IMR-90 (cell line): Measurements from ENCODE around the gene ATP10A. TPM values are rescaled to one million over a fixed set of nuclear protein-coding genes. Genes with fewer than 3 reads are reported as not detected.

Source experiments
- ATAC-seq: fragments of 200-7000 bp; cut with Tn5 transposase; 2 replicates; pipeline ENCODE4 v1.9.1; 2020; ENCODE audit warnings: low read depth, mild to moderate bottlenecking, moderate library complexity
- BruUV-seq: library from RNA; stranded (reverse); fragments of 400-500 nt; replicated peaks from 2 replicates; lab custom pipeline; 2021; lab: Mats Ljungman, UMichigan
- CTCF ChIA-PET: fragments of 300-600 bp; formaldehyde crosslinking; extraction: SDS; loops from one replicate; lab custom pipeline; 2021; ENCODE audit warnings: antibody characterized with exemption; lab: Yijun Ruan, JAX
- POLR2A ChIA-PET: fragments of 300-600 bp; sonication (Branson Sonifier 250); formaldehyde crosslinking; loops from one replicate; lab custom pipeline; 2022; ENCODE audit warnings: antibody characterized with exemption; ENCODE audit not compliant: unreplicated experiment; lab: Charles Lee
- DNase-seq: peaks from one replicate; pipeline ENCODE4 v3.0.0; 2013
- H2AFZ ChIP-seq: replicated peaks from 2 replicates; pipeline ENCODE3; 2013; ENCODE audit warnings: low read length, mild to moderate bottlenecking; ENCODE audit not compliant: poor library complexity
- H2AK5ac ChIP-seq: 2 replicates; pipeline ENCODE4 v1.6.1; 2013; ENCODE audit warnings: low read depth, low read length, inconsistent platforms
- H2AK9ac ChIP-seq: replicated peaks from 2 replicates; pipeline ENCODE3; 2013; ENCODE audit warnings: mild to moderate bottlenecking, low read depth, low read length, moderate library complexity; ENCODE audit not compliant: poor library complexity
- H2BK120ac ChIP-seq: 2 replicates; pipeline ENCODE4 v1.6.1; 2013; ENCODE audit warnings: low read depth, low read length, inconsistent platforms
- H2BK15ac ChIP-seq: 3 replicates; pipeline ENCODE4 v1.6.1; 2013; ENCODE audit warnings: low read depth, low read length, inconsistent platforms
- H2BK20ac ChIP-seq: 2 replicates; pipeline ENCODE4 v1.6.1; 2013; ENCODE audit warnings: low read depth, mild to moderate bottlenecking, inconsistent platforms, low read length, moderate library complexity
- H2BK5ac ChIP-seq: 2 replicates; pipeline ENCODE4 v1.6.1; 2013; ENCODE audit warnings: mild to moderate bottlenecking, low read depth, low read length, inconsistent platforms; ENCODE audit not compliant: poor library complexity, severe bottlenecking
- H3K14ac ChIP-seq: replicated peaks from 2 replicates; pipeline ENCODE4 v1.6.1; 2013; ENCODE audit warnings: low read depth, low read length, inconsistent platforms
- H3K18ac ChIP-seq: 2 replicates; pipeline ENCODE4 v1.6.1; 2013; ENCODE audit warnings: low read depth, low read length, control low read depth
- H3K23ac ChIP-seq: 2 replicates; pipeline ENCODE4 v1.6.1; 2013; ENCODE audit warnings: low read depth, low read length, inconsistent platforms
- H3K27ac ChIP-seq: 2 replicates; pipeline ENCODE4 v1.5.1; 2013; ENCODE audit warnings: mild to moderate bottlenecking, control low read depth, low read length; ENCODE audit not compliant: insufficient read depth
- H3K27me3 ChIP-seq: 2 replicates; pipeline ENCODE4 v1.6.1; 2013; ENCODE audit warnings: low read length; ENCODE audit not compliant: control insufficient read depth, insufficient read depth
- H3K36me3 ChIP-seq: 2 replicates; pipeline ENCODE4 v1.6.1; 2013; ENCODE audit warnings: low read length, mixed read lengths; ENCODE audit not compliant: control insufficient read depth, insufficient read depth
- H3K4ac ChIP-seq: 2 replicates; pipeline ENCODE4 v1.6.1; 2013; ENCODE audit warnings: low read depth, low read length, inconsistent platforms
- H3K4me1 ChIP-seq: 2 replicates; pipeline ENCODE4 v1.6.1; 2013; ENCODE audit warnings: low read length, mixed read lengths; ENCODE audit not compliant: control insufficient read depth, insufficient read depth
- H3K4me2 ChIP-seq: 2 replicates; pipeline ENCODE4 v1.6.1; 2013; ENCODE audit warnings: low read depth, mild to moderate bottlenecking, control low read depth, low read length, moderate library complexity
- H3K4me3 ChIP-seq: 2 replicates; pipeline ENCODE4 v1.5.1; 2013; ENCODE audit warnings: low read depth, mild to moderate bottlenecking, control low read depth, low read length, moderate library complexity; ENCODE audit not compliant: insufficient read depth
- H3K56ac ChIP-seq: 2 replicates; pipeline ENCODE4 v1.6.1; 2013; ENCODE audit warnings: low read length, inconsistent platforms; ENCODE audit not compliant: insufficient read depth; ENCODE audit errors: extremely low read depth
- H3K79me1 ChIP-seq, 2 experiments: 2 replicates each; pipeline ENCODE4 v1.6.1; 2013; ENCODE audit warnings: low read length in 2 of 2, inconsistent platforms in 1 of 2, low read depth in 1 of 2
- H3K9ac ChIP-seq: 2 replicates; pipeline ENCODE4 v1.6.1; 2013; ENCODE audit warnings: low read depth, low read length, control low read depth
- H3K9me1 ChIP-seq: 2 replicates; pipeline ENCODE4 v1.6.1; 2013; ENCODE audit warnings: low read length, inconsistent platforms; ENCODE audit not compliant: insufficient read depth
- H3K9me3 ChIP-seq: 2 replicates; pipeline ENCODE4 v1.6.1; 2013; ENCODE audit warnings: low read length; ENCODE audit not compliant: control insufficient read depth, insufficient read depth
- H4K20me1 ChIP-seq: 2 replicates; pipeline ENCODE4 v1.6.1; 2013; ENCODE audit warnings: low read length, inconsistent platforms; ENCODE audit not compliant: insufficient read depth
- H4K5ac ChIP-seq: 2 replicates; pipeline ENCODE4 v1.6.1; 2013; ENCODE audit warnings: mild to moderate bottlenecking, low read depth, low read length, control low read depth
- H4K8ac ChIP-seq, 2 experiments: 2 replicates each; pipeline ENCODE4 v1.6.1; 2013; ENCODE audit warnings: low read depth in 2 of 2, low read length in 2 of 2, control low read depth in 1 of 2, inconsistent platforms in 1 of 2
- H4K91ac ChIP-seq: 2 replicates; pipeline ENCODE4 v1.6.1; 2013; ENCODE audit warnings: low read depth, low read length, inconsistent platforms; ENCODE audit not compliant: insufficient read depth
- BHLHE40 ChIP-seq: fragments of 150-350 bp; IDR thresholded peaks from 2 replicates; pipeline ENCODE4 v1.6.1; 2016; ENCODE audit warnings: mild to moderate bottlenecking, low read depth, low read length
- CEBPB ChIP-seq: IDR thresholded peaks from 2 replicates; pipeline ENCODE4 v1.6.1; 2012; ENCODE audit warnings: low read depth, low read length, improper control_type of control experiment
- CHD1 ChIP-seq: IDR thresholded peaks from 2 replicates; pipeline ENCODE4 v1.6.1; 2012; ENCODE audit warnings: low read depth, low read length, improper control_type of control experiment
- FOS ChIP-seq: fragments of 150-350 bp; IDR thresholded peaks from 2 replicates; pipeline ENCODE4 v1.6.1; 2016; ENCODE audit warnings: low read depth, low read length
- MAZ ChIP-seq: IDR thresholded peaks from 2 replicates; pipeline ENCODE4 v1.6.1; 2012; ENCODE audit warnings: low read depth, mild to moderate bottlenecking, low read length, improper control_type of control experiment, moderate library complexity, borderline replicate concordance
- MXI1 ChIP-seq: IDR thresholded peaks from 2 replicates; pipeline ENCODE4 v1.6.1; 2012; ENCODE audit warnings: low read depth, mild to moderate bottlenecking, low read length, moderate library complexity, borderline replicate concordance
- POLR2A ChIP-seq: IDR thresholded peaks from 2 replicates; pipeline ENCODE4 v1.6.1; 2012; ENCODE audit warnings: mild to moderate bottlenecking, low read depth, low read length
- RAD21 ChIP-seq: IDR thresholded peaks from 2 replicates; pipeline ENCODE4 v1.6.1; 2012; ENCODE audit warnings: low read length, improper control_type of control experiment
- RFX5 ChIP-seq: IDR thresholded peaks from 2 replicates; pipeline ENCODE4 v1.8.0; 2012; ENCODE audit warnings: low read depth, mild to moderate bottlenecking, low read length, moderate library complexity
- USF2 ChIP-seq: fragments of 150-350 bp; IDR thresholded peaks from 2 replicates; pipeline ENCODE4 v1.6.1; 2017; ENCODE audit warnings: mild to moderate bottlenecking, antibody characterized with exemption, low read length, low read depth
- WGBS, 2 experiments: methylation state at CpG; one replicate each; pipeline versions ENCODE4 v1.1.5 to v1.1.7; 2013; ENCODE audit warnings: missing lambda C conversion rate in 2 of 2; ENCODE audit not compliant: insufficient read length in 1 of 2; ENCODE audit errors: extremely low coverage in 2 of 2; 5-methylcytosine and 5-hydroxymethylcytosine counted together
- dilution Hi-C: fragments of 300-500 bp; cut with HindIII; formaldehyde crosslinking; loops from one replicate; pipeline ENCODE4 v1.14.3; 2018; ENCODE audit warnings: low sequenced_read_pairs; ENCODE audit not compliant: unreplicated experiment
- in situ Hi-C: fragments of 300-500 bp; cut with MboI; formaldehyde crosslinking; loops from 3 replicates; pipeline ENCODE4 v1.14.3; 2019; ENCODE audit warnings: low sequenced_read_pairs, inconsistent platforms, mixed read lengths
- intact Hi-C: fragments of 100-400 bp; cut with micrococcal nuclease; formaldehyde crosslinking; loops from 2 replicates; pipeline ENCODE4 v1.10.0; 2022
- polyA plus RNA-seq, 3 experiments: library from polyadenylated mRNA; depleted of rRNA; stranded (reverse); fragments of >200 nt; gene quantifications; 2 replicates each; pipeline ENCODE4 v1.2.3, GENCODE V29; 2012; ENCODE audit warnings: low replicate concordance in 1 of 3
- total RNA-seq: library from RNA; depleted of rRNA; stranded (reverse); fragments of >200 nt; gene quantifications from 2 replicates; pipeline ENCODE4 v1.2.3, GENCODE V29; 2012
- TF ChIP-seq, protein P1 (sequence below): conservative IDR thresholded peaks from 2 replicates; pipeline ENCODE4 v1.5.1; 2012; ENCODE audit warnings: mild to moderate bottlenecking, low read depth, low read length, improper control_type of control experiment

Gene ATP10A
- total and polyA plus RNA-seq, 2 of the 4 experiments (the other 2 are of a cell fraction): 13.8 to 16.0 TPM

DNA sequence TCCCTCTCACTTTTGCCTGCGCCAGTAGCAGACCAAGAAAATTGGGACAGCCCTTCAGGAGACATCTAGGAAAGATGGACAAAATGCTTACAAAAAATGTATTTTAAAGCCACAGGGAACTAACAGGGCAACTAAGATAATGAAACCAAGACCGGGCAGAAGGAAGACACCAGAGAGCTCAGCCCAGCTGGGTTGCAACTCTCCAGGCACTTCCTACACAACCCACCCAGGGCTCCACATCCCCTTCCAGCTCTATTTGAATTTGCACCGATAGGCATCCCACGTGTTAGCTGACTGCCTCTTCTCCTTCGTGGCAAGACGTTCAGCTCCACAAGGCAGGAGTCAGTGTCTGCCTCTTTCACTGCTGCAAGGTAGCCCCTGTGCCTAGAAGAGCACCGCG is 6.6 kb upstream of the ATP10A start:
- Histone ChIP-seq H2AK9ac (no peak overlapping the region), H3K79me1 (peaks cover 0 to 3% of the 10 kb centered on the region in 2 experiments; a peak in 1 of 4 replicates), H4K91ac (no peak overlapping the region), H3K27ac (no peak overlapping the region), H2BK15ac (no peak overlapping the region), H4K5ac (no peak overlapping the region), H3K4me3 (no peak overlapping the region), H2BK120ac (no peak overlapping the region), H3K9ac (no peak overlapping the region), H3K27me3 (no peaks in the 10 kb centered on the region), H4K20me1 (no peaks in the 10 kb centered on the region), H3K36me3 (no peaks in the 10 kb centered on the region), H2BK5ac (no peak overlapping the region), H4K8ac (no peak overlapping the region), H3K4me1 (no peaks in the 10 kb centered on the region), H3K4me2 (peak overlapping the region; percentile 28; the same call in 1 of the 2 replicates), H3K18ac (no peak overlapping the region), H3K4ac (no peak overlapping the region), H2AK5ac (no peak overlapping the region), H3K9me3 (no peaks in the 10 kb centered on the region), H3K14ac (no peak overlapping the region; the same call in 1 of the 2 replicates), H3K9me1 (no peaks in the 10 kb centered on the region), H2AFZ (peak overlapping the region; percentile 46), H3K23ac (peak overlapping the region; percentile 56; the same call in 1 of the 2 replicates), H3K56ac (no peak overlapping the region), H2BK20ac (no peak overlapping the region)
- intact Hi-C loops (no loop called here), dilution Hi-C loops (no loop called here), in situ Hi-C loops (loop anchor here (5.0 kb wide), 1 partner anchor 53 kb away; no protein-coding TSS in a partner anchor)
- ChIA-PET POLR2A (no interaction called here), CTCF (no interaction called here)
- TF ChIP-seq BHLHE40 (no peak), POLR2A (no peak), CHD1 (no peak), MXI1 (no peak), CEBPB (no peak), MAZ (no peak), FOS (no peak), RFX5 (no peak), USF2 (no peak), RAD21 (no peak)
- TF ChIP-seq, protein P1, sequence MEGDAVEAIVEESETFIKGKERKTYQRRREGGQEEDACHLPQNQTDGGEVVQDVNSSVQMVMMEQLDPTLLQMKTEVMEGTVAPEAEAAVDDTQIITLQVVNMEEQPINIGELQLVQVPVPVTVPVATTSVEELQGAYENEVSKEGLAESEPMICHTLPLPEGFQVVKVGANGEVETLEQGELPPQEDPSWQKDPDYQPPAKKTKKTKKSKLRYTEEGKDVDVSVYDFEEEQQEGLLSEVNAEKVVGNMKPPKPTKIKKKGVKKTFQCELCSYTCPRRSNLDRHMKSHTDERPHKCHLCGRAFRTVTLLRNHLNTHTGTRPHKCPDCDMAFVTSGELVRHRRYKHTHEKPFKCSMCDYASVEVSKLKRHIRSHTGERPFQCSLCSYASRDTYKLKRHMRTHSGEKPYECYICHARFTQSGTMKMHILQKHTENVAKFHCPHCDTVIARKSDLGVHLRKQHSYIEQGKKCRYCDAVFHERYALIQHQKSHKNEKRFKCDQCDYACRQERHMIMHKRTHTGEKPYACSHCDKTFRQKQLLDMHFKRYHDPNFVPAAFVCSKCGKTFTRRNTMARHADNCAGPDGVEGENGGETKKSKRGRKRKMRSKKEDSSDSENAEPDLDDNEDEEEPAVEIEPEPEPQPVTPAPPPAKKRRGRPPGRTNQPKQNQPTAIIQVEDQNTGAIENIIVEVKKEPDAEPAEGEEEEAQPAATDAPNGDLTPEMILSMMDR: no peak
- BruUV-seq: no TSS peak
- no peak for DNase-seq
- WGBS, 2 experiments: 25% methylated on average over 4 of the region's 8 CpGs; no CpG with 5 or more reads in 1 of the 2 experiments
- no peak for ATAC-seq
